Measurements from ENCODE around the gene ETS2. TPM values are rescaled to one million over a fixed set of nuclear protein-coding genes. Genes with fewer than 3 reads are reported as not detected.

Gene ETS2
- total RNA-seq, 2 experiments from 2014 or later: 44.7 to 61.9 TPM

DNA sequence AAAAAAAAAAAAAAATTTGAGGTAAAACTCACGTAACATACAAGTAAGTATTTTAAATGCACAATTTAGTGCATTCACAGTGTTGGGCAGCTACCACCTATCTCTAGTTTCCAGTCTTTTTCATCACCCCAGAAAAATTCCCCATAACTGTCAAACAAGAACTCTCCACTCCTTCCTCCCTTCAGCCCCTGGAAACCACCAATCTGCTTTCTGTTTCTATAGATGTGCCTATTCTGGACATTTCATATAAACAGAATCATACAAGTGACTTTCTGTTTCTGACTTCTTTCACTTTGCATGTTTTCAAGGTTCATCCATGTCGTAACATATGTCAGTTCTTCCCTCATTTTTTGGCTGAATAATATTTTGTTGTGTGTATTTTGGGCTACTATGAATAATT lies 24.9 kb upstream of the ETS2 start:
- H3K36me3 Mint-ChIP-seq (ENCODE audit: low read depth): peaks cover 22% of the 10 kb centered on the region
- peaks cover 24% of the 10 kb centered on the region for H3K9me3 Mint-ChIP-seq (ENCODE audit: low read depth)
- ATAC-seq: peak; percentile 83
- H3K27ac Mint-ChIP-seq: peak overlapping the region; percentile 23
- H3K27me3 Mint-ChIP-seq: peaks cover 11% of the 10 kb centered on the region
- H3K4me1 Mint-ChIP-seq: peaks cover 37% of the 10 kb centered on the region
- ChIA-PET POLR2A (no interaction called here), CTCF (interaction anchor here (0.7 to 1.1 kb wide), 4 partner anchors 11 to 31 kb away, joined by 3 to 4 read pairs (median 3); no protein-coding TSS in a partner anchor)
- intact Hi-C loops (cut with DNase I, micrococcal nuclease): loop anchor here (1.0 to 2.0 kb wide), 2 partner anchors 14 to 24 kb away; partner anchors contain the start of gene ETS2 (in 2 of the 2)
- no peak overlapping the region for H3K4me3 Mint-ChIP-seq
- peak; percentile 32 for DNase-seq

DNA sequence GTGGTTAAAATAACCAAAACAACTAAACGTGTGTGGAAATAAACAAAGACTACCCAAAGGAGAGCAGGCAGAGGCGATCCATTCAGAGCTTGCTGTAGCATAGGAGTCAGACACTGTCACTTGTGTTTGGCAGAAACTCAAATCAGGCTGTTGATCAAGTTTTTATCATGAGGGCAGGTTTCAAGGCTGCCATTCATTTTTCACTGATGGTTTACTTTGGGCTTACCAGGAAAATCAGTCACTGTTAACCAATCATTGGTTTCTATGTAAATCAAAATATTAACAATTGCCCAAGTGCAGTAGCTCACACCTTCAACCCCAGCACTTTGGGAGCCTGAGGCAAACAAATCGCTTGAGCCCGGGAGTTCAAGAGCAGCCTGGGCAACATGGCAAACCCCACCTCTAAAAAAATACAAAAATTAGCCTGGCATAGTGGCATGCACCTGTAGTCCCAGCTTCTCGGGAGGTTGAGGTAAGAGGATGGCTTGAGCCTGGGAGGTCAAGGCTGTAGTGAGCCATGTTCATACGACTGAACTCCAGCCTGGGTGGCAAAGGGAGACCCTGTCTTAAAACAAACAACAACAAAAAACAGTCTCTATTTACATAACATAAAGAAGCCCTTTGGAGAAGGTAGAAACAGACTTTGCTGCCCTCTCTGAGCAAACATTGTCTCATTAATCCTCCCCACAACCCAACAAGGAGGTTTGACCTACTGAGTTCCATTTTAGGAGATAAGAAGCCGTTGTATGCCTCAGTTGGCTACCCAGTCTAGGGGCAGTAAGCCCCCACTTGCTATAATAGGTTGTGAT lies 21.1 kb upstream of the ETS2 start:
- Mint-ChIP-seq H3K27me3 (no peaks in the 10 kb centered on the region), H3K27ac (no peak overlapping the region), H3K4me3 (no peak overlapping the region), H3K36me3 (ENCODE audit: low read depth) (peaks cover 14% of the 10 kb centered on the region), H3K4me1 (peaks cover 19% of the 10 kb centered on the region), H3K9me3 (ENCODE audit: low read depth) (peaks cover 14% of the 10 kb centered on the region)
- ChIA-PET CTCF (interaction anchor here (1.0 kb wide), 1 partner anchor 18 kb away, joined by 3 read pairs; no protein-coding TSS in a partner anchor), POLR2A (no interaction called here)
- no peak for DNase-seq
- intact Hi-C loops (cut with DNase I, micrococcal nuclease): no loop called here
- ATAC-seq: no peak

DNA sequence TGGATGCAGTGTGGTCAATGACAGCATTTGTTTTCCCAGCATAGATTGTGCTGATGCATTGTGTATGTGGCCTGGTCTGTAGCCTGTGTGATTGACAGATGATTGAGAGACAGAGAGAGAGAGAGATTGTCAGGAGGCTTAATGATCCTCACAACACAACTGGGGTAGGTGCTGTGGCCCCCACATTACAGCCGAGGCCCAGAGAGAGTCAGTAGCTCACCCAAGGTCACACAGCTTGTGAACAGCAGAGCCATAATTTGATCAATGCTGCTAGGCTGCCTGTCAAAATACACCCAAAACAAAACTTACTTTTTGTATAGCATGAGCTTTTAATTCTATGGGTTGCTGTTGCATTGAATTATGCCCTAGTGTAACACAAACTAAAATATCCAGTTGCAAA lies 20.2 kb upstream of the ETS2 start:
- H3K36me3 Mint-ChIP-seq (ENCODE audit: low read depth): peaks cover 14% of the 10 kb centered on the region
- H3K27me3 Mint-ChIP-seq: no peaks in the 10 kb centered on the region
- ATAC-seq (no peak), DNase-seq (no peak)
- intact Hi-C loops (cut with DNase I, micrococcal nuclease): no loop called here
- H3K4me3 Mint-ChIP-seq: no peak overlapping the region
- H3K9me3 Mint-ChIP-seq (ENCODE audit: low read depth): peaks cover 14% of the 10 kb centered on the region
- CTCF ChIA-PET: interaction anchor here (0.5 kb wide), 1 partner anchor 923 kb away, joined by 3 read pairs; no protein-coding TSS in a partner anchor
- peaks cover 13% of the 10 kb centered on the region for H3K4me1 Mint-ChIP-seq
- no peak overlapping the region for H3K27ac Mint-ChIP-seq
- POLR2A ChIA-PET: no interaction called here

- Mint-ChIP-seq H3K4me3 (no peak overlapping the region), H3K36me3 (ENCODE audit: low read depth) (peaks cover 9% of the 10 kb centered on the region), H3K4me1 (peaks cover 11% of the 10 kb centered on the region), H3K27me3 (no peaks in the 10 kb centered on the region), H3K27ac (no peak overlapping the region), H3K9me3 (ENCODE audit: low read depth) (peaks cover 9% of the 10 kb centered on the region)
- no peak for DNase-seq
- POLR2A ChIA-PET: no interaction called here
- CTCF ChIA-PET: no interaction called here
- no peak for ATAC-seq
- intact Hi-C loops (cut with DNase I, micrococcal nuclease): no loop called here
Measured at GRCh38 chr21:38787016-38787415, 18.7 kb upstream of the ETS2 start.

- DNase-seq: peak; percentile 24
- Mint-ChIP-seq H3K27me3 (no peaks in the 10 kb centered on the region), H3K4me3 (no peak overlapping the region), H3K36me3 (ENCODE audit: low read depth) (peaks cover 4% of the 10 kb centered on the region), H3K4me1 (peaks cover 11% of the 10 kb centered on the region), H3K9me3 (ENCODE audit: low read depth) (peaks cover 3% of the 10 kb centered on the region), H3K27ac (no peak overlapping the region)
- POLR2A ChIA-PET: no interaction called here
- intact Hi-C loops (cut with DNase I, micrococcal nuclease): no loop called here
- CTCF ChIA-PET: no interaction called here
- peak; percentile 75 for ATAC-seq
Measured at GRCh38 chr21:38787461-38788274, 18.1 kb upstream of the ETS2 start.

DNA sequence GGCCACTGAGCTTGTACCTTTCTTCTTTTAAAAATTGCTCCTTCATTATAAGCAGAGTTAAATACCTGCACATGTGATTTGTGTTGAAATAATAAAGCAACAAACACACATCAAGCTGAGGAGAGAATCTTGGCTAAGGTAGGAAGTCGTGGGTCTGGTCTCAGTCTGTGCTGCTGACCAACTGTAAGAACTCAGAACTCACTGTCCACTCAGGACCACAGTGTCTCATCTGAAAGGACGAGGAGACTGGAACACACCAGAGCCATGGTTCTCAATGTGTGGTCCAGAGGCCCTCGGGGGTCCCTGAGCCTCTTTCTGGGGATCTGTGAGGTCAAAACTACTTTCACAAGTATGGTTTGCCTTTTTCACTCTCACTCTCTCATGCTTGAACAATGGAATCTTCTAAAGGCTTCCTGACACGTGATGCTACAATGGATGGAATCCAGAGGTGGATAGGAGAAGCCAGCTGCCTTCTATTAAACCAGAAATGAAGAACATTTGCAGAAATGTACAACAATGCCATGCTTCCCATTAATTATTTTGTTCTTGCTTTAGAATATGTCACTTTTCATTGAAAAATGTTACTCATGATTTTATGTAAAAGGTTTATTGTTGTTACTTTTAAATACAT lies 17.3 kb upstream of the ETS2 start:
- no peak for ATAC-seq
- Mint-ChIP-seq H3K4me1 (peaks cover 11% of the 10 kb centered on the region), H3K27ac (no peak overlapping the region), H3K27me3 (no peaks in the 10 kb centered on the region), H3K4me3 (no peak overlapping the region), H3K9me3 (ENCODE audit: low read depth) (no peaks in the 10 kb centered on the region), H3K36me3 (ENCODE audit: low read depth) (no peaks in the 10 kb centered on the region)
- ChIA-PET CTCF (interaction anchor here (0.6 kb wide), 1 partner anchor 283 kb away, joined by 3 read pairs; no protein-coding TSS in a partner anchor), POLR2A (no interaction called here)
- DNase-seq: no peak
- intact Hi-C loops (cut with DNase I, micrococcal nuclease): no loop called here

- ATAC-seq (no peak), DNase-seq (no peak)
- Mint-ChIP-seq H3K9me3 (ENCODE audit: low read depth) (no peaks in the 10 kb centered on the region), H3K27me3 (no peaks in the 10 kb centered on the region), H3K36me3 (ENCODE audit: low read depth) (no peaks in the 10 kb centered on the region), H3K4me3 (no peak overlapping the region), H3K4me1 (peaks cover 11% of the 10 kb centered on the region), H3K27ac (no peak overlapping the region)
- ChIA-PET POLR2A (no interaction called here), CTCF (no interaction called here)
- intact Hi-C loops (cut with DNase I, micrococcal nuclease): no loop called here
Measured at GRCh38 chr21:38789275-38789674, 16.5 kb upstream of the ETS2 start.

DNA sequence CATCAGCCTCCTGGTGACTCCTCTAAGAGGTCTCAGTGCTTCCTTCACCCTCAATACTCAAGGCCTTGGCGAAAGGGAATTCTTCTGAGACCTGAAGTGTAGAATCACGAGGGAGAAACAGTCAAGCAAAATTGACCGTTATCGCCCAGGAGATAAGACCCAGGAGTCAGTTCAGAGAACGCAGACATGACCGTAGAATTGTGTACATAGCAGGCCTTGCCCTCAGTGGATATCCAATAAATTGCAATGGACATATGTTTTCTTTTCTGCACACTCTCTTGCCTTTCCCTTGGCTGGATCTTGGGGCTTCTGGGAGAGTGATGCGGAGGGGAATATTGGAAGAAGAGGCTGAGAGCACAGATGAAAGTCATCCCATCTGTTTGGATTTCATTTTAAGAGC lies 15.7 kb upstream of the ETS2 start:
- intact Hi-C loops (cut with DNase I, micrococcal nuclease): no loop called here

DNA sequence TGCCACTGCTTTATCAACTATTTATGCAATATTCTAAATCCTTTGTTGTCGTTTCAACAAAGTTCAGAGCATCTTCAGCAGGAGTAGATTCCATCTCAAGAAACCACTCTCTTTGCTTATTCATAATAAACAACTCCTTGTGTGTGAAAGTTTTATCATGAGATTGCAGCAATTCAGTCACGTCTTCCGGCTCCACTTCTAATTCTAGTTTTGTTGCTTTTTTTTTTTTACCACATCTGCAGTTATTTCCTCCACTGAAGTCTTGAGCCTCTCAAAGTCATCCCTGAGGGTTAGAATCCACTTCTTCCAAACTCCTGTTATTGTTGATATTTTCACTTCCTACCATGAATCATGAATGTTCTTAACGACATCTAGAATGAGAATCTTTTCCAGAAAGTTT lies 14.8 kb upstream of the ETS2 start:
- H3K4me3 Mint-ChIP-seq: no peak overlapping the region
- ATAC-seq (no peak), DNase-seq (no peak)
- peaks cover 11% of the 10 kb centered on the region for H3K4me1 Mint-ChIP-seq
- peak overlapping the region; percentile 9 for H3K27ac Mint-ChIP-seq
- intact Hi-C loops (cut with DNase I, micrococcal nuclease): no loop called here
- POLR2A ChIA-PET: no interaction called here
- H3K27me3 Mint-ChIP-seq: no peaks in the 10 kb centered on the region
- CTCF ChIA-PET: interaction anchor here (1.0 kb wide), 1 partner anchor 12 kb away, joined by 3 read pairs; no protein-coding TSS in a partner anchor
- H3K9me3 Mint-ChIP-seq (ENCODE audit: low read depth): no peaks in the 10 kb centered on the region
- H3K36me3 Mint-ChIP-seq (ENCODE audit: low read depth): no peaks in the 10 kb centered on the region

More for the DNA sequence above, 15.7 kb upstream of the ETS2 start:
- H3K4me1 Mint-ChIP-seq: peaks cover 11% of the 10 kb centered on the region
- CTCF ChIA-PET: no interaction called here
- ATAC-seq (no peak), DNase-seq (no peak)
- no peak overlapping the region for H3K27ac Mint-ChIP-seq
- no peaks in the 10 kb centered on the region for H3K9me3 Mint-ChIP-seq (ENCODE audit: low read depth)
- H3K36me3 Mint-ChIP-seq (ENCODE audit: low read depth): no peaks in the 10 kb centered on the region
- H3K4me3 Mint-ChIP-seq: no peak overlapping the region
- H3K27me3 Mint-ChIP-seq: no peaks in the 10 kb centered on the region
- POLR2A ChIA-PET: interaction anchor here (0.6 kb wide), 1 partner anchor 505 kb away, joined by 3 read pairs; no protein-coding TSS in a partner anchor

GRCh38 chr21:38792676-38793459 lies 12.9 kb upstream of the ETS2 start:
- Mint-ChIP-seq H3K4me3 (no peak overlapping the region), H3K27me3 (no peaks in the 10 kb centered on the region), H3K4me1 (peaks cover 15% of the 10 kb centered on the region), H3K9me3 (ENCODE audit: low read depth) (no peaks in the 10 kb centered on the region), H3K27ac (no peak overlapping the region), H3K36me3 (ENCODE audit: low read depth) (no peaks in the 10 kb centered on the region)
- intact Hi-C loops (cut with DNase I, micrococcal nuclease): no loop called here
- ChIA-PET POLR2A (no interaction called here), CTCF (no interaction called here)
- DNase-seq (no peak), ATAC-seq (no peak)

All from activated CD4-positive, alpha-beta T cell treated with anti-CD3 and anti-CD28 coated beads for 36 hours (primary cell).